ENCODE results near the gene RIC3. TPM values are rescaled to one million over a fixed set of nuclear protein-coding genes. Genes with fewer than 3 reads are reported as not detected.

Gene RIC3
- total RNA-seq, 4 donors from 2014 or later, result 3.3 to 43.0 (median 12.5) TPM

GRCh38 chr11:8093931-8094575 is 74.8 kb downstream of the RIC3 start:
- Histone ChIP-seq H3K4me3 (no peak overlapping the region), H3K27me3 (no peaks in the 10 kb centered on the region), H3K36me3 (no peaks in the 10 kb centered on the region), H3K9me3 (no peaks in the 10 kb centered on the region), H3K4me1 (peaks cover 0 to 10% (median 5%) of the 10 kb centered on the region in 4 donors), H3K27ac (no peak overlapping the region)
- TF ChIP-seq EP300 (IDR thresholded peaks at IDR 0.05; ENCODE audit: low read depth), result no peak
- no peak for TF ChIP-seq POLR2A (IDR thresholded peaks at IDR 0.05)
- no peak for TF ChIP-seq POLR2AphosphoS5 (IDR thresholded peaks at IDR 0.05)
- TF ChIP-seq CTCF (IDR thresholded peaks at IDR 0.05), result no peak
- intact Hi-C loops (cut with DNase I; ENCODE audit: low total_unique reads), result no loop called here
- no peak for DNase-seq
- 67% methylated on average over 8 of the region's 9 CpGs; no CpG with 5 or more reads in 1 of the 2 donors for WGBS, 2 donors (ENCODE audit: low coverage in 1 of 2)
- in situ Hi-C loops (cut with MboI; ENCODE audit: low pct_ligation_motif_present in 1 of 4, low pct_unique_long_range_greater_than_20kb in 1 of 4, low sequenced_read_pairs in 3 of 4), result loop anchor here (10.0 to 25.0 kb wide), 3 partner anchors 59 to 207 kb away; no protein-coding TSS in a partner anchor

DNA sequence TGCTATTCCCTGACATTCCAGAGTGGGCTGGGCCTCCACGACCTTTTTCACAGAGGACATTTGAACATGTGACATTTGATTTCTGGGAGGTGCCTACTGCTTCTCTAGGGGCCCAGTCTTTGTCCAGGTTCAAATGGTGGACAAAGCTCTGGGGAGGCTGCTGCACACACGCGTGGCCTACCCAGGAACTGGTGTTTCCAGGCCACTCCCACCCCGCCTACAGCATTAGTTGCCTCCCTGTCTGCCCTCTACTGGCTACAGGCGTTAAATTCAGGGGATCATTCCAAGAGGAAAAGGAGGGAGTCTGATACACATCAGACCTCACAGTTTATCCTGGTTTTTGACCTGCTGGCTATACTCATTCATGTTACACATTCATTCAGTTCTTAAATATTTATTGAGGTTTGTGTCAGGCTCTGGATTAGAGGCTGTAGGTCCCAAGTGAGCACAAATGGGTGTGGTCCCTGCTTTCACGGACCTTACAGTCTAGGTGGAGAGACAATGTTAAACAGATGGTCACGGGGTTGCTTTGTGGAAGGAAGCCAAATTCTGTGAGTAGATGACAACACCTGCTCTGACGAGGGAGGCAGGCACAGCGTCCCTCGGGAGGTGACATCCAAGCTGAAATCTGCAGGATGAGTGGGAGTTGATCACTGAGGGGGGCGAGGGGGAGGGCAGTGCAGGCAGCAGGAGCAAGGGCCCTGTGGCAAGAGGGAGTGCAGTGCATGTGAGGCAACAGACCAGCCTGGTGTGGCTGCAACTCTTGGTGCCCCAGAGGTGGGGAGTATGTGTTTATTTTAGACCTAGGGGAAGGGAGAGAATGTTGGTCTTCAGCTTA is 76.0 kb downstream of the RIC3 start:
- WGBS, 2 donors (ENCODE audit: low coverage in 1 of 2), result 36 to 45% methylated on average over 5 to 11 of the region's 11 CpGs
- intact Hi-C loops (cut with DNase I; ENCODE audit: low total_unique reads), result no loop called here
- TF ChIP-seq CTCF (IDR thresholded peaks at IDR 0.05) (peak; percentile 45 to 61 (median 54)), POLR2A (IDR thresholded peaks at IDR 0.05) (no peak)
- H3K4me1 ChIP-seq, result peaks cover 0 to 10% (median 5%) of the 10 kb centered on the region in 4 donors
- in situ Hi-C loops (cut with MboI; ENCODE audit: low pct_ligation_motif_present in 1 of 4, low pct_unique_long_range_greater_than_20kb in 1 of 4, low sequenced_read_pairs in 3 of 4), result loop anchor here (10.0 to 25.0 kb wide), 3 partner anchors 58 to 206 kb away; no protein-coding TSS in a partner anchor
- H3K36me3 ChIP-seq, result no peaks in the 10 kb centered on the region
- H3K27ac ChIP-seq, result no peak overlapping the region
- H3K4me3 ChIP-seq, result no peak overlapping the region
- H3K27me3 ChIP-seq, result no peaks in the 10 kb centered on the region
- H3K9me3 ChIP-seq, result no peaks in the 10 kb centered on the region
- DNase-seq, result peak; percentile 63

GRCh38 chr11:8091721-8092120 is 77.1 kb downstream of the RIC3 start:
- Histone ChIP-seq H3K27ac (no peak overlapping the region), H3K9me3 (no peaks in the 10 kb centered on the region), H3K27me3 (no peaks in the 10 kb centered on the region), H3K4me1 (peaks cover 0 to 10% (median 5%) of the 10 kb centered on the region in 4 donors), H3K36me3 (no peaks in the 10 kb centered on the region), H3K4me3 (no peak overlapping the region)
- TF ChIP-seq EP300 (IDR thresholded peaks at IDR 0.05; ENCODE audit: low read depth) (no peak), POLR2A (IDR thresholded peaks at IDR 0.05) (no peak), POLR2AphosphoS5 (IDR thresholded peaks at IDR 0.05) (no peak), CTCF (IDR thresholded peaks at IDR 0.05) (no peak)
- intact Hi-C loops (cut with DNase I; ENCODE audit: low total_unique reads) (no loop called here), in situ Hi-C loops (cut with MboI; ENCODE audit: low pct_ligation_motif_present in 1 of 4, low pct_unique_long_range_greater_than_20kb in 1 of 4, low sequenced_read_pairs in 3 of 4) (loop anchor here (10.0 to 25.0 kb wide), 3 partner anchors 57 to 204 kb away; no protein-coding TSS in a partner anchor)
- DNase-seq, result no peak
- 96% methylated on average over 5 of the region's 5 CpGs; no CpG with 5 or more reads in 1 of the 2 donors for WGBS, 2 donors (ENCODE audit: low coverage in 1 of 2)

DNA sequence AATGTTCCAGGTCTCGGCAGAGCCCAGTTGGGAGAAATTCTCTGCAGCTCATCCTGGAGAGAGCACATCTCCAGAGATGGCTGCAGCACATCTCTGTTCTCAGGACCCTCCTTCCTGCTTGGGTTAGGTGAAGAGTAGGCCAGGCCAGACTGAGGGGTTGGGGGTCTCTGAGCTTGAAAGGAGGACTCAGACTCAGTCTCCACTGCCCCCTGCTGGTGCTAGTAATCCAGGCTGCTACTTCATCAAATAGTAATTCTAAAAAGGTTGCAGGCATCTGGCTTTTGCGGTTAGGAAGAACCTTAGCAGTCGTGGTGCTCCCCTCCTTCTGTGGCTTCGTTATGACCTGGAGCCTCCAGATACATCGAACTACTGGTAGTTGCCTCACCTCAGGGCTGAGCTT is 78.1 kb downstream of the RIC3 start:
- DNase-seq, result no peak

More for the DNA sequence above, 78.1 kb downstream of the RIC3 start:
- no peaks in the 10 kb centered on the region for H3K27me3 ChIP-seq
- no peak overlapping the region for H3K27ac ChIP-seq
- H3K9me3 ChIP-seq, result no peaks in the 10 kb centered on the region
- H3K4me1 ChIP-seq, result peaks cover 0 to 10% (median 5%) of the 10 kb centered on the region in 4 donors
- H3K4me3 ChIP-seq, result no peak overlapping the region
- in situ Hi-C loops (cut with MboI; ENCODE audit: low pct_ligation_motif_present in 1 of 4, low pct_unique_long_range_greater_than_20kb in 1 of 4, low sequenced_read_pairs in 3 of 4), result loop anchor here (10.0 to 25.0 kb wide), 3 partner anchors 56 to 203 kb away; no protein-coding TSS in a partner anchor
- WGBS, 2 donors (ENCODE audit: low coverage in 1 of 2), result 59% methylated on average over 5 of the region's 5 CpGs; no CpG with 5 or more reads in 1 of the 2 donors
- intact Hi-C loops (cut with DNase I; ENCODE audit: low total_unique reads), result no loop called here
- no peaks in the 10 kb centered on the region for H3K36me3 ChIP-seq
- TF ChIP-seq CTCF (IDR thresholded peaks at IDR 0.05) (peak in 4 of 5 experiments; percentile 24 to 44 (median 28)), EP300 (IDR thresholded peaks at IDR 0.05; ENCODE audit: low read depth) (no peak)
